ENCODE measurements around the gene INPP5A. TPM values are rescaled to one million over a fixed set of nuclear protein-coding genes. Genes with fewer than 3 reads are reported as not detected.

Gene INPP5A
- total RNA-seq, 3 donors from 2014 or later: 5.8 to 8.8 (median 6.9) TPM

GRCh38 chr10:132510174-132510611 is 27.4 kb upstream of the INPP5A start:
- H3K27me3 Mint-ChIP-seq (ENCODE audit: low read depth): no peaks in the 10 kb centered on the region
- DNase-seq: no peak
- no peak for ATAC-seq

DNA sequence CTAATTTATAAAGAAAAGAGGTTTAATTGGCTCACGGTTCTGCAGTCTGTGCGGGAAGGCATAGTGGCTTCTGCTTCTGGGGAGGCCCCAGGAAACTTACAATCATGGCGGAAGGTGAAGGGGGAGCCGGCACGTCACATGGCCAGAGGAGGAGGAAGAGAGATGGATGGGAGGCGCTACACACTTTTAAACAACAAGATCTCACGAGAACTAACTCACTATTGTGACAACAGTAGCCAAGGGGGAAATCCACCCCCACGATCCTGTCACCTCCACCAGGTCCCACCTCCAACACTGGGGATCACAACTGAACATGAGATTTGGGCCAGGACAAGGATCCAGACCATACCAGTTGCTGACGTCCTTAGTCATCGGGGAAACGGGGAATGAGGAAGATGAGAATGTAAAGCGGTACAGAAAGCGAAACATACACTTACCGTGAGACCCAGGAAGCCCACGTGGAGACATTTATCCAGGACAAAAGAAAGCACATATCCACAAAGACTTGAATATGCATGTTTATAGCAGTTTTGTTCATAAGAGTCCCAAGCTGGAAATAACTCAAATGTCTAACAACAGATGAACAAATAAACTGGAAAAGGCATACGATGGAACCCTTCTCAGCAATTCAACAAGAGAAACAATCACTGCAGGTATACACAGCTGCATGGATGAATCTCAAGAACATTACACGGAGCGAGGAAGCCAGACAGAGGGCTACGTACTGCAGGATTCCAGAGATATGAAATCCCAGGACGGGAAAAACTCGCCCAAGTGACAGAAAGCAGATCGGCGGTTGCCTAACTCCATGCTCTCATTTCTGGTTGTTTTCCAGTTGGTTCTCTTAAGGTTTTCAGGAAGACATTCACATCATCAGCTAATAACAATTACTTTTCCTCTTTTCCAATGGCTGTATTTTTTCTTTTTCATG is 26.2 kb upstream of the INPP5A start:
- Mint-ChIP-seq H3K27me3 (ENCODE audit: low read depth) (no peaks in the 10 kb centered on the region), H3K4me3 (no peak overlapping the region)
- ATAC-seq: no peak

More at GRCh38 chr10:132510174-132510611, 27.4 kb upstream of the INPP5A start:
- peaks cover 3% of the 10 kb centered on the region for H3K9me3 Mint-ChIP-seq
- no peaks in the 10 kb centered on the region for H3K36me3 Mint-ChIP-seq (ENCODE audit: insufficient read depth)
- no peak overlapping the region for H3K4me3 Mint-ChIP-seq
- H3K4me1 Mint-ChIP-seq (ENCODE audit: low read depth): no peaks in the 10 kb centered on the region

DNA sequence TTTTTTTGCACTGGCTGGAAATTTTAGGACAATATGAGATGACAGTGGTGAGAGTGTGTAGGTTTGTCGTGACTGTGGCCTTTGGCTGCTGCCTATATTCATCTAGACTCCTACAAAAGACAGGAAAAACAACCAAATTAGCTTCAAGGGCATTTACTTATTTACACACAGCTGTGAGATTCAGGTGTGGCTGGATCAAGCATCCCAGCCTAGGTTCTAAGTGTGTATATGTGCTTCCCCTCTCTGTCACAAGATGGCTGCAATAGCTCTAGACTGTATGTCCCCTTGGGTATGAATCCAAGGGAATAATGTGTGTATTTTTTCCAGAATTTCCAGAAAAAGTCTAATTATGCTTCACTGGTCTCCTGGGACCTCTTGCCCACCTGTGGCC is 25.5 kb upstream of the INPP5A start:
- Mint-ChIP-seq H3K4me3 (no peak overlapping the region), H3K4me1 (ENCODE audit: low read depth) (no peaks in the 10 kb centered on the region), H3K36me3 (ENCODE audit: insufficient read depth) (no peaks in the 10 kb centered on the region), H3K9me3 (peaks cover 3% of the 10 kb centered on the region), H3K27me3 (ENCODE audit: low read depth) (no peaks in the 10 kb centered on the region)
- ATAC-seq: no peak
- no peak for DNase-seq

More for the DNA sequence above, 26.2 kb upstream of the INPP5A start:
- no peak for DNase-seq
- Mint-ChIP-seq H3K9me3 (peaks cover 3% of the 10 kb centered on the region), H3K36me3 (ENCODE audit: insufficient read depth) (no peaks in the 10 kb centered on the region), H3K4me1 (ENCODE audit: low read depth) (no peaks in the 10 kb centered on the region)

DNA sequence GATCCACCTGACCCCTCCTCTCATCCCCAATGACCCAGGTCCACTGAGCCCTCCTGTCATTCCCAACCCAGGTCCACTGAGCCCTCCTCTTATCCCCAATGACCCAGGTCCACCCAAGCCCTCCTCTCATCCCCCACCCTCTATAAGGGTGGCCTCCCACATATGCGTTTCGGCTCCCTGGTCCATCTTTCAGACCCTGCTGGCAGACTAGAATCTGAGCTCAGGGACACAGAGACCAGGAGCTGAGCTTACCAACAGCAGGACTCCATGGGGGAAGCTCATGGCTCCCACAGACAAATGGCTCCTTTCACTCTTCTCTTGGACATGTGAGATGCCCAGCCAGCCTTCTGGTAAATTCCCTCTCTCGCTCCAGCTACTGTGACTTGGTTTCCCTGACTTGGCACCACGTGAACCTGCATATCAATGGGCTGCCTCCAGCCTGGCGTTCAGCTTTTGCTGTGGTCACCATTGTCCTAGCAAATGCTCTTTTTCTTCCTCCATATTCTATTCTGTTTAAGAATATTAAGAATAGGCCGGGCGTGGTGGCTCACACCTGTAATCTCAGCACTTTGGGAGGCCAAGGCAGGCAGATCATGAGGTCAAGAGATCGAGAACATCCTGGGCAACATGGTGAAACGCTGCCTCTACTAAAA is 24.8 kb upstream of the INPP5A start:
- Mint-ChIP-seq H3K27me3 (ENCODE audit: low read depth) (peaks cover 2% of the 10 kb centered on the region), H3K4me1 (ENCODE audit: low read depth) (no peaks in the 10 kb centered on the region), H3K4me3 (no peak overlapping the region), H3K9me3 (peaks cover 3% of the 10 kb centered on the region), H3K36me3 (ENCODE audit: insufficient read depth) (no peaks in the 10 kb centered on the region)
- DNase-seq: no peak
- no peak for ATAC-seq

DNA sequence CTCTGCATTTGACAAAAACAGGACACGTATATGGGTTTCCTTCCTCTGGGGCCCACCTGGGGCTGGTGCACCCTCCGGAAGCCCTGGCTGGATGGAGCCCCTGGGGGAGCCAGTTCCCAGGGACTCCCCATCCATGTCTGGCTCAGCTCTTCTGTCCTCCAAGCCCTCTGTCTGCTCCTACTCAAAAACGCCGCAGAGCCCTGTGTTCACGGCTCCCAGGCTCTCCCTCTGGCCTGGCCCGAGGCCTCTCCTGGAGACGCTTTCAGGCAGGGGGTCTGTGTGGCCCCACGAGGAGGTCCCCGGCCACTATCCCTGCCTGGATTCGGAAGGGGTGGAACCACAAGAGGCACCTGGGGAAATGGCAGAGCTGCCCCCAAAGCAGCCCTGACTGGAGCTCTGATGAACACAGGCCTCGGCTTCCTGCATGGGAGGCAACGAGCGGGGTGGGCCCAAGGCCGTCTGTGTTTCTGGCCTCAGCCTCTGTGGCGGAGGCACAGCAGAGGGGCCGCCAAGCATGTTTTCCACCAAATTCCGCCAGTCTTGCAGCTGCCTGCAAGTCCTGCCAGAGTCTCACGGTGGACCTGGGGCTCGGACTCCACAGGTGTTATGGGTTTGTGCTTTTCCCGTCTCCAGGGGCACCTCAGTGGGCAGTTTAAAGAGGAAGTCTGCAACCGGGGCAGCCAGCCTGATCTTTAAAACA is 22.6 kb upstream of the INPP5A start:
- no peaks in the 10 kb centered on the region for H3K4me1 Mint-ChIP-seq (ENCODE audit: low read depth)
- ATAC-seq: no peak
- H3K4me3 Mint-ChIP-seq: no peak overlapping the region
- no peaks in the 10 kb centered on the region for H3K36me3 Mint-ChIP-seq (ENCODE audit: insufficient read depth)
- DNase-seq: peak; percentile 3
- H3K27me3 Mint-ChIP-seq (ENCODE audit: low read depth): peaks cover 2% of the 10 kb centered on the region
- peaks cover 3% of the 10 kb centered on the region for H3K9me3 Mint-ChIP-seq

DNA sequence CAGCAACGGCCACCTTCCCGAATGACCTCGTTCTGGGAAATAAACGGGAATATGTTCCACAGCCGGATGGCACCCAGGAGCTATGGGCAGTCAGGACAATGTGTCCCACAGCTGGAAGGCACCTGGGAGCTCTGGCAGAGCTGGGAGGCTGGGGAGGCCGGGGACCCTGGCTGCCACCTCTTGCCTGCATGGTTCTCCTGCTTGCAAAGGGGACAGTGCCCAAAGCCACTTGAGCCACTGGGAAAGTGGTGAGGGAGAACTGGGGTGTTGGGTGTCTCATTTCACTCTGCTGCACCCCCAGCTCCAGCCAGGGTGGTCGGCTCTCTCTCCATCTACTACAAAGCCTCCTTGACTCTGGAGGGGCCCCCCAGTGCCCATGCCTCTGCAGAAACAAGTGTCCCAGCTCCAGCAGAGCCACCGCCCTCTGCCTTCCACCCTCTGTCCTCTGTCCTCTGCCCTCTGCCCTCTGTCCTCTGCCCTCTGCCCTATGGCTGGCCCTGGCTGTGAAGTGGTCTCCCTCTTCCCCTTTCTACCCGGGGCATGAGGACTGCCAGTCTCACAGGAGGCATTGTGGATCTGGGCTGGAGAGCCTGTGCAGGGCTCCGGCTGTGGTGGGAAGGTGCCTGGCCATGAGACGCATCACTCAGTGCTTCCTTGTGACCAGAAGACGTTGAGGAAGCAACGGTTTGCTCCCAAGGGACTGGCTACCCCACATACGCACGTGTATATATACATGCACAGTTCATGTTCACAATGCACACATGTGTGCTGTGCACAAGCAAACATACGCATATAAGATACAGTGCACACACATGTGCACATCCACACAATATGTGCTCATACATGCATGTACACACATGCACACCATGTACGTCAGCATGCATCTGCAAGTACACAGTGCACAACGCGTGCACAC is 21.5 kb upstream of the INPP5A start:
- H3K4me1 Mint-ChIP-seq (ENCODE audit: low read depth): no peaks in the 10 kb centered on the region
- peaks cover 2% of the 10 kb centered on the region for H3K27me3 Mint-ChIP-seq (ENCODE audit: low read depth)
- H3K36me3 Mint-ChIP-seq (ENCODE audit: insufficient read depth): no peaks in the 10 kb centered on the region
- DNase-seq (peak; percentile 2), ATAC-seq (no peak)
- H3K4me3 Mint-ChIP-seq: no peak overlapping the region
- H3K9me3 Mint-ChIP-seq: peaks cover 3% of the 10 kb centered on the region

DNA sequence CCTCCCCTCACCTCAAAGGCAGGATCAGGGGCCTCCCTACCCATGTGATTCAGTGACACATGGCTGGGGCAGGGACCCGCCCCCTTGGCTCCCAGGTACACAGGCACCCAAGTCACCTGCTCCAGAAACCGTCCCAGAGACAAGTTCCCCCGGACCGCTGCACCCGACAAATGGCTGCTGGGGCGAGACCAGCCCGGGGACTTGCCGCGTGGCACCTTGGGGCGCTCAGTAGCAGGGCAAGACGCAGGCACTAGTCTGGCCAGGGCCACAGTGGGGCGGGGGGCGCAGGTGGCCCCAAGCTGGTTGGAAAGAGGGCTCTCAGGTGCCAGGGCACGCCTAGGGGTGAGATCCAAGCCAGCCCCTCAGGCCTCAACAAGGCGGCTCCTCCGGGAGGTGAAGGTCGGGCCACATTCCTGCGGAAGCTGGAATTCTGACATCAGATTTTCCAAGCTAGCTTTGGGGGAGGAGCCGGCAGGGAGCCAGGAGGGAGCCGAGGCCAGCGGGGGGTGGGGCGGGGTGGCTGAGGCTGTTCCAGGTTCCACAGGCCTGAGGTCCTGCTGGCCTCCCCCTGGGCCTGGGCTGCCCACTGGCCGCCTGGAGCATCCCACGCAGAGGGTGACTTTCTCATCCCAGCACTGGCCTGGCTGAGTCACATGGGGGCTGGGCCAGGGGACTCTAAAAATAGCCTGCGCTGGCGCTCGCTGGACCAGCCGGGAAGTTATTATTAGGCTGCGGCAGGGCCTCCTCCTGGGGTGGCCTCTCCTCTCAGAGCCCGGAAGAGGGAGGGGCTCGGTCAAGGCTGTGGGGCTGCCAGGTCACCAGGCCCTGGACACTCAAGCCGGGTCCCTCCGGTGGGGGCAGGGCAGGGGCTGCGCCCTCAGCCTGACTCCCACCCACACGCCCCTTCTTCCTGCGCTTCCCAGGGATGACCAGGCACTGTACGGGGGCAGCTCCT is 20.5 kb upstream of the INPP5A start:
- DNase-seq (peak; percentile 3), ATAC-seq (no peak)
- Mint-ChIP-seq H3K27me3 (ENCODE audit: low read depth) (peaks cover 2% of the 10 kb centered on the region), H3K9me3 (peaks cover 3% of the 10 kb centered on the region), H3K4me1 (ENCODE audit: low read depth) (no peaks in the 10 kb centered on the region), H3K4me3 (no peak overlapping the region), H3K36me3 (ENCODE audit: insufficient read depth) (no peaks in the 10 kb centered on the region)

- H3K4me1 Mint-ChIP-seq (ENCODE audit: low read depth): no peaks in the 10 kb centered on the region
- peaks cover 4% of the 10 kb centered on the region for H3K27me3 Mint-ChIP-seq (ENCODE audit: low read depth)
- ATAC-seq (no peak), DNase-seq (peak; percentile 2)
- H3K36me3 Mint-ChIP-seq (ENCODE audit: insufficient read depth): no peaks in the 10 kb centered on the region
- H3K4me3 Mint-ChIP-seq: no peak overlapping the region
- peaks cover under 1% of the 10 kb centered on the region for H3K9me3 Mint-ChIP-seq
Measured at GRCh38 chr10:132517951-132518521, 19.6 kb upstream of the INPP5A start.

DNA sequence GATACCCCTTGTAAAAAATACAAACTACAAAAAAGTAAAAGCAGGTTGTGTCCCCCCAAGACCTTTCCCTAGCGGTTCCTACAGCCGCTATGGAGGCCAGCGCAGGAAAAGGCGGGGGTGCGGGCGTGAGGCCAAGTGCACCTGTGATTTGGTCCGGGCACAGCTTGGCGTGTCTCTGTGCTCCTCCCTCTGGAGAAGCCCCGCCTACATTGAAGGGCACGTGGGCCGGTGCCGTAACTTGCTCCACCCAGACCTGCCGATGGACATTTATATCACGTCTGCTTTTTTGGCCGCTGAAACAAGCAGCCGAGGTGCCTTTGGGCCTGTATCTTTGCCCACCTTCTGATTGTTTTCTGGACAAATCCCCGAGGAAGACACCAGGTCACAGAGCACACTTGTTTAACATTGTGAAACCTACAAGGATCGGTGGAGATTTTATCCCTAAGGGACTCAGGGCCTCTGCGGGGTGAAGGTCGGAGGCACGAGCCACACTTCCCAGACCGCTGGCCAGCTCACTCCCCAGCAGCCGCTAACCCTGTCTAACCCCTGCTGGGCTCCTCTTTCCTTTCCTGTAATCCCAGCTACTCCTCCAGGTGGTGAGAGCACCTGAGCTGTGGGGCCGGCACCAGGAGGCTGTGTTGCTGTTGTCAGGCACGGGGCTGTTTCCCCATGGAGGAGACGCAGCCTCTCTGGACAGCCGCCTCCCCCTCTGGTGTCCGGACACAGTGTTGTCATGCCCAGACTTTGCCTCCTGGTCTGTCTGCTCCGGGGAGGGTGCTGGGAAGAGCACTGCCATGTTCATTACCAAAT is 18.8 kb upstream of the INPP5A start:
- H3K9me3 Mint-ChIP-seq: no peaks in the 10 kb centered on the region
- no peak overlapping the region for H3K4me3 Mint-ChIP-seq
- ATAC-seq: no peak
- no peaks in the 10 kb centered on the region for H3K36me3 Mint-ChIP-seq (ENCODE audit: insufficient read depth)
- H3K4me1 Mint-ChIP-seq (ENCODE audit: low read depth): no peaks in the 10 kb centered on the region
- DNase-seq: peak; percentile 0
- peaks cover 4% of the 10 kb centered on the region for H3K27me3 Mint-ChIP-seq (ENCODE audit: low read depth)

DNA sequence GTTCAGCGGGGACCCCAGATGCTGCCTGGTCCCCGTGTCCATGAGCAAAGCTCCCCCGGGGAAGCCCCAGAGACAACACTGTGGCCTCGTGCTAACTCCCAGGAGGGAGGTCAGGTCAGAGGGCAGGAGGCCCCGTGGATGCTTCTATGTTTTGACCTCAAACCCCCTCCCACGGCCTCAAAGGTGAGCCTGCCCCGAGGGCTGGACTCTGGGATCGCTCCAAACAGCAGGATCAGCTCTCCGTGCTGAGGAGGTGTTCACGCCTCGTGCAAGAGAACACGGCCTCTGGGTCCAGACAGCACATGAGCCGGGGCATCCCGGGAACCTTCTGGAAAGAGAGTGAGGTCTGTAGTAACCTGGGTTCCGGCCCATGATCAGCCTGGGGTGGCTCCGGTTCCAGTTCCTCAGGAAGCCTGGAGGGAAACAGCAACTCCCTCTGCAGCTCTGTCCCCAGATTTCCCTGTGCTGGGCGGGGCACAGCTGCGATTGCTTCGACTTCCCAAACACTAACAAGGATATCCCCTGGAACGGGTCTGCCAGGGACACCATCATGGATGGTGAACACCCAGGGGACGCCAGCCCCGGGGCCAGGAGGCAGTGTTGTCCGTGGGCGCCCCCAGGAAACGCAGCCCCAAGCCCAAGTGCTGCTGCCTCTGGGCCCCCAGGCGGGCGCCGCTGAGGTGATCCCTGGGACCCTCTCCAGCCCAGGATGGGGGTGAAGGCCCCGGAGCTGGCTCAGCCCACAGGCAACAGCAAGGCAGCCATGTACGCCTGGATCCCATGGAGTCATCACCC is 18.0 kb upstream of the INPP5A start:
- no peaks in the 10 kb centered on the region for H3K4me1 Mint-ChIP-seq (ENCODE audit: low read depth)
- H3K4me3 Mint-ChIP-seq: no peak overlapping the region
- H3K36me3 Mint-ChIP-seq (ENCODE audit: insufficient read depth): no peaks in the 10 kb centered on the region
- no peaks in the 10 kb centered on the region for H3K9me3 Mint-ChIP-seq
- peaks cover 4% of the 10 kb centered on the region for H3K27me3 Mint-ChIP-seq (ENCODE audit: low read depth)
- ATAC-seq (no peak), DNase-seq (peak; percentile 3)

- Mint-ChIP-seq H3K27me3 (ENCODE audit: low read depth) (peaks cover 4% of the 10 kb centered on the region), H3K4me3 (no peak overlapping the region), H3K36me3 (ENCODE audit: insufficient read depth) (no peaks in the 10 kb centered on the region), H3K4me1 (ENCODE audit: low read depth) (no peaks in the 10 kb centered on the region), H3K9me3 (no peaks in the 10 kb centered on the region)
- DNase-seq: peak; percentile 1
- no peak for ATAC-seq
Measured at GRCh38 chr10:132520177-132520811, 17.3 kb upstream of the INPP5A start.
